Gastrocnemius medialis (tissue), 4 donors: Measurements from ENCODE around the gene IFT88.

Source experiments
- POLR2A ChIP-seq, 2 donors: fragments of 450-650 bp; IDR thresholded peaks; one replicate each; pipeline ENCODE4 v1.6.1; 2017; ENCODE audit warnings: antibody characterized with exemption in 2 of 2, mild to moderate bottlenecking in 2 of 2, moderate library complexity in 2 of 2
- TF ChIP-seq, protein P1 (sequence below), 5 experiments: fragments of 450-650 bp in 3 of 5; fragments of 200-600 bp in 2 of 5; sonication (generic) in 2 of 5; IDR thresholded peaks in 4 of 5; conservative IDR thresholded peaks in 1 of 5; 1 replicate in 4 of 5; 2 replicates in 1 of 5; pipeline ENCODE4 v1.5.1; 2016 to 2019; ENCODE audit warnings: antibody characterized with exemption in 5 of 5, mild to moderate bottlenecking in 3 of 5, moderate library complexity in 3 of 5

DNA sequence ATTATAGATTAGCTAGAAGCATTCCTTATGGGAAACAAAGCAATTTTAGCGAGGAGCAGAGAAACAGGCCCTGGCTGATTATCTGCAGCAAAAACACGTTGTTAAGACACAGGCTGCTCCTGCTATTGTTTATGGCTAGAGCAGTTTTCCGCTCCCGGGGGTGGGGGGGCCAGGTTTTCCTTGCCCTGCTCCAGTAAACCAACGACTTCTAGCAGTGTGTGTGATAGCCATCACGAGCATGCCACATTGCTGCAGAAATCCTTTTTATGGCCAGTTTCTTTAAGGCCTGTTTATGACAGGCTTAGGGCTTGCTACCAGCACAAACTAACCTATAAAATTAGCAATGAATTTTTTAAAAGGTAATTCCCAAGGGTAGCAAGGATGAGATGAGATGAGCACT, 118.1 kb downstream of the IFT88 start:
- TF ChIP-seq, protein P1, sequence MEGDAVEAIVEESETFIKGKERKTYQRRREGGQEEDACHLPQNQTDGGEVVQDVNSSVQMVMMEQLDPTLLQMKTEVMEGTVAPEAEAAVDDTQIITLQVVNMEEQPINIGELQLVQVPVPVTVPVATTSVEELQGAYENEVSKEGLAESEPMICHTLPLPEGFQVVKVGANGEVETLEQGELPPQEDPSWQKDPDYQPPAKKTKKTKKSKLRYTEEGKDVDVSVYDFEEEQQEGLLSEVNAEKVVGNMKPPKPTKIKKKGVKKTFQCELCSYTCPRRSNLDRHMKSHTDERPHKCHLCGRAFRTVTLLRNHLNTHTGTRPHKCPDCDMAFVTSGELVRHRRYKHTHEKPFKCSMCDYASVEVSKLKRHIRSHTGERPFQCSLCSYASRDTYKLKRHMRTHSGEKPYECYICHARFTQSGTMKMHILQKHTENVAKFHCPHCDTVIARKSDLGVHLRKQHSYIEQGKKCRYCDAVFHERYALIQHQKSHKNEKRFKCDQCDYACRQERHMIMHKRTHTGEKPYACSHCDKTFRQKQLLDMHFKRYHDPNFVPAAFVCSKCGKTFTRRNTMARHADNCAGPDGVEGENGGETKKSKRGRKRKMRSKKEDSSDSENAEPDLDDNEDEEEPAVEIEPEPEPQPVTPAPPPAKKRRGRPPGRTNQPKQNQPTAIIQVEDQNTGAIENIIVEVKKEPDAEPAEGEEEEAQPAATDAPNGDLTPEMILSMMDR (IDR thresholded peaks at IDR 0.05 in 4 of 5, conservative IDR thresholded peaks at IDR 0.05 in 1 of 5), result no peak
- no peak for TF ChIP-seq POLR2A (IDR thresholded peaks at IDR 0.05)
